Midbrain (tissue), 1 donor: ENCODE data around the gene ANKRD22.
A peak's percentile ranks its signal among the peaks of the same experiment; 100 is the strongest.

Experiments
- DNase-seq: peaks from one replicate; lab custom pipeline; 2025; lab: John Stamatoyannopoulos, UW

The ANKRD22 gene

GRCh38 chr10:88800152-88801125 lies 51.2 kb downstream of the ANKRD22 start:
- no peak for DNase-seq

GRCh38 chr10:88794731-88795130 lies 56.9 kb downstream of the ANKRD22 start:
- DNase-seq, result no peak

- no peak for DNase-seq
Measured at GRCh38 chr10:88793712-88794299, 57.8 kb downstream of the ANKRD22 start.

DNA sequence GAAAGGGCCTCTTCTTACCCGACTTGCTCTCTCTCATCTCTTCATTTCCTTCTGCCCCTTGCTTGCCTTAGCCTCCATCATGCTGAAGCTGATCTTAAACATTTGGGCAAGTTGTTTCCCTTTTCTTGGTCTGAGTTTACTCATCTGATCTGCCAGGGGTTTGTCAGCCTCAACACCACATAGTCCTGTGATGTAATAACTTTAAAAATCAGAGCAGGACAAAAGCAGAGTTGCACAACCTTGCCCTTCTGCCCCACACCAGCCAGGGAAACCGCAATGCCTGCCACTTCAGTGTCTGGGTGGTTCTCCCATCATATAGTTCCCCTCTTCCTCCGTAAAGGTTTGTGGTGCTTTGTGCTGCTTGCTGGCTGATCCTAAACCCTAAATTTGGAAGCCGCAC lies 59.0 kb downstream of the ANKRD22 start:
- peak; percentile 44 for DNase-seq

DNA sequence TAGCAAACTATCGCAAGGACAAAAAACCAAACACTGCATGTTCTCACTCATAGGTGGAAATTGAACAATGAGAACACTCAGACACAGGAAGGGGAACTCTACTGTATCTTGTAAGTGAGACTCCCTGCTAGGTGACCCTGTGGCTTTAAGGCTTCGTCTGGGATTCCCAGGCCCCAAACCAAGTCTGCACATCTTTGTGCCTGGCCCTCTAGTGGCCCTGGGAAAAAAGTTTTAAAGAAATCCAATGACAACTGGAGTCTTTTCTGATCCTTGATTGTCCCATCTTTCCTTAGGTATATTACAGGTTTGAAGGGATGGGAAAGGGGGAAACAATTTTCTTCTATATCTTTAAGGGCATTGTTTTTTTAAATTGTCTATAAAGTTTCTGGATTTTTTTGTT lies 59.7 kb downstream of the ANKRD22 start:
- no peak for DNase-seq

DNA sequence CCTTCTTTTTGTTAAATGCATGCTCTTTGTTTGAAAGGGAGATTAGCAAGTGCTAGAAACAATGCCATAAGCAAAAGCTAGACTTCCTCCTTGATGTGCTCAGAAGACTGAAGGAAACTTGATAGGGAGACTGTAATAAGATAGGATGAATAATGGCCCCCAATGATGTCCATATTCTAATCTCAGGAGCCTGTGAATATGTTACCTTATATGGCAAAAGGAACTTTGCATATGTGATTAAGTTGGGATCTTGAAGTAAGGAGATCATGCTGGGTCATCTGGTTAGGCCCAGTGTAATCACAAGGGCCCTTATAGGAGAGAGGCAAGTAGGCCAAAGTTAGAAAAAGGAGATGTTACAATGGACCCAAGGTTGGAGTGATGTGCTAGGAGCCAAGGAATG lies 62.7 kb downstream of the ANKRD22 start:
- no peak for DNase-seq

- DNase-seq, result no peak
Measured at GRCh38 chr10:88787463-88787862, 64.2 kb downstream of the ANKRD22 start.

GRCh38 chr10:88786032-88786770 lies 65.4 kb downstream of the ANKRD22 start:
- DNase-seq, result no peak

- DNase-seq, result no peak
Measured at GRCh38 chr10:88783724-88784123, 67.9 kb downstream of the ANKRD22 start.

GRCh38 chr10:88782222-88782621 lies 69.4 kb downstream of the ANKRD22 start:
- DNase-seq, result no peak

- DNase-seq, result no peak
Measured at GRCh38 chr10:88781206-88781605, 70.4 kb downstream of the ANKRD22 start.
